Glutamatergic neuron (in vitro differentiated cells): ENCODE measurements around the gene DHRS7. TPM values are rescaled to one million over a fixed set of nuclear protein-coding genes. Genes with fewer than 3 reads are reported as not detected.

Source experiments
- DNase-seq: peaks from one replicate; pipeline ENCODE4 v3.0.0; 2022
- H3K27ac Mint-ChIP-seq: one replicate; pipeline ENCODE4 v1.8.0; 2020; ENCODE audit warnings: mild to moderate bottlenecking, mixed read lengths, inconsistent platforms; ENCODE audit not compliant: unreplicated experiment
- H3K27me3 Mint-ChIP-seq: one replicate; pipeline ENCODE4 v1.8.0; 2020; ENCODE audit warnings: mild to moderate bottlenecking, moderate library complexity, mixed read lengths, inconsistent platforms; ENCODE audit not compliant: unreplicated experiment
- H3K36me3 Mint-ChIP-seq: one replicate; pipeline ENCODE4 v1.8.0; 2020; ENCODE audit warnings: mild to moderate bottlenecking, mixed read lengths, inconsistent platforms; ENCODE audit not compliant: unreplicated experiment
- H3K4me1 Mint-ChIP-seq: one replicate; pipeline ENCODE4 v1.8.0; 2020; ENCODE audit warnings: mild to moderate bottlenecking, low read depth, mixed read lengths, inconsistent platforms; ENCODE audit not compliant: unreplicated experiment
- H3K4me3 Mint-ChIP-seq: one replicate; pipeline ENCODE4 v1.8.0; 2020; ENCODE audit warnings: mild to moderate bottlenecking, mixed read lengths, inconsistent platforms; ENCODE audit not compliant: unreplicated experiment
- H3K9me3 Mint-ChIP-seq: one replicate; pipeline ENCODE4 v1.8.0; 2020; ENCODE audit warnings: mild to moderate bottlenecking, moderate library complexity, mixed read lengths, inconsistent platforms; ENCODE audit not compliant: unreplicated experiment
- total RNA-seq: library from RNA; stranded (reverse); fragmentation: NEBNext Ultra II Directional; extraction: Animal tissue kit (Norgen Biotek cat#: 25700); gene quantifications from one replicate; pipeline ENCODE4 v1.2.1, GENCODE V29; 2021; ENCODE audit not compliant: unreplicated experiment
- TF ChIP-seq, protein P1 (sequence below): fragments of 200-600 bp; sonication (generic); IDR thresholded peaks from one replicate; pipeline ENCODE4 v1.5.0; 2021; ENCODE audit not compliant: partially characterized antibody, unreplicated experiment

Gene DHRS7
- total RNA-seq, 1 donor from 2014 or later, result 74.8 TPM

DNA sequence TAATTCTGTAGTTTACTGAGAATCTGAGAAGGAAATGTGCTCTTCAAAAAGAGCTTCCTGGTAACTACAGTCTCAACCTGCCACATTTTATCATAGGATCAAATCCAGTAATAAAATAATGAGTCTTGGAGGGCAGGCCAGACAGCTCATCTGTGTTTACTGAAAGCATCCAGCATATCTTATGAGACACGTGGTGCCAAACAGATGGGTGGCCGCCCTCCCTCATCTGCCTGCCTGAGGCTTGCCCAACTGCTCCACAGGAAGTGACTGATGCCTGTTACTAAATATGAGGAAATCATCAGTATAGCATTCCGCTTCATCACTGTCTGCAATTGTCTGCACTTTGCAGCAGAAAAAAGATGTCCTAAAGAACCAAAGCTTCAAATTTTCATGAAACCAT lies 13.5 kb downstream of the DHRS7 start:
- Mint-ChIP-seq H3K9me3 (peaks cover 4% of the 10 kb centered on the region), H3K27me3 (peaks cover 2% of the 10 kb centered on the region), H3K36me3 (no peaks in the 10 kb centered on the region), H3K4me3 (peak overlapping the region; percentile 15), H3K27ac (peak overlapping the region; percentile 79), H3K4me1 (peaks cover 9% of the 10 kb centered on the region)
- DNase-seq, result peak; percentile 55
- TF ChIP-seq, protein P1, sequence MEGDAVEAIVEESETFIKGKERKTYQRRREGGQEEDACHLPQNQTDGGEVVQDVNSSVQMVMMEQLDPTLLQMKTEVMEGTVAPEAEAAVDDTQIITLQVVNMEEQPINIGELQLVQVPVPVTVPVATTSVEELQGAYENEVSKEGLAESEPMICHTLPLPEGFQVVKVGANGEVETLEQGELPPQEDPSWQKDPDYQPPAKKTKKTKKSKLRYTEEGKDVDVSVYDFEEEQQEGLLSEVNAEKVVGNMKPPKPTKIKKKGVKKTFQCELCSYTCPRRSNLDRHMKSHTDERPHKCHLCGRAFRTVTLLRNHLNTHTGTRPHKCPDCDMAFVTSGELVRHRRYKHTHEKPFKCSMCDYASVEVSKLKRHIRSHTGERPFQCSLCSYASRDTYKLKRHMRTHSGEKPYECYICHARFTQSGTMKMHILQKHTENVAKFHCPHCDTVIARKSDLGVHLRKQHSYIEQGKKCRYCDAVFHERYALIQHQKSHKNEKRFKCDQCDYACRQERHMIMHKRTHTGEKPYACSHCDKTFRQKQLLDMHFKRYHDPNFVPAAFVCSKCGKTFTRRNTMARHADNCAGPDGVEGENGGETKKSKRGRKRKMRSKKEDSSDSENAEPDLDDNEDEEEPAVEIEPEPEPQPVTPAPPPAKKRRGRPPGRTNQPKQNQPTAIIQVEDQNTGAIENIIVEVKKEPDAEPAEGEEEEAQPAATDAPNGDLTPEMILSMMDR, result no peak

DNA sequence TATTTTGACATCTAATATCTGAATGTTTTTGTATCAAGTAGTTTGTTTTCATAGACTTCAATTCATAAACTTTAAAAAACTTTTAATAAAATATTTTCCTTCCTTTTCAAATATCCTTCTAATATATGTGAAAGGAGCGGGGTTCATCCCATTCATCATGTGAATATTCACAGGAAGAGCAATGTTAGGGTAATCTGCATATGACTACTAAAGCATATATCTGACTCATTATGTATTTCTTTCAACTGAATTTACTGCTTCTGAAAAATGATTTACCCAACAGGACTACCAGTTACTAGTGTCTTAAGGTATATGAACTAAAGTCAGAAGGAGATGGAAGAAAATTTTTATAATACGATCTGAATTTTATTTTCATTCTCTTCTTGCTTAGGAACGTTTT lies 30.5 kb downstream of the DHRS7 start:
- H3K4me1 Mint-ChIP-seq, result no peaks in the 10 kb centered on the region
- H3K36me3 Mint-ChIP-seq, result no peaks in the 10 kb centered on the region
- H3K27ac Mint-ChIP-seq, result no peak overlapping the region
- no peaks in the 10 kb centered on the region for H3K9me3 Mint-ChIP-seq
- TF ChIP-seq, protein P1, result no peak
- no peak overlapping the region for H3K4me3 Mint-ChIP-seq
- no peaks in the 10 kb centered on the region for H3K27me3 Mint-ChIP-seq
- DNase-seq, result no peak

DNA sequence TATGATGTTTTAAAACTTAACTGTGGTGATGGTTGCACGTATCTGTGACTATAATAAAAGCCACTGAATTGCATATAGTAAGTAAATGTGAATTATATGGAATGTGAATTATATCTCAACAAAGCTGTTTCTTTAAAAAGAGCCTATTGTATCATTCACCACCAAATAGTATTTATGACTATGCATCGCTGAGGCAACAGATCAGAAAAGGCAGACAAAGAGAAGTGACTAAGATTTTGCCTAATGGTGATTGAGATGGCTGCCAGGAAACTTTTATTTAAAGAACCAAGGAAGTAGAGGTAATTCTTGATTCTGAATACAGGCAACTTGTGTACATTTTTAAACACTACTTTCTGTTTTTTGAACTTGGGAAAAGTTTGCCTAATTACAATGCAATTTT lies 31.7 kb downstream of the DHRS7 start:
- H3K36me3 Mint-ChIP-seq, result no peaks in the 10 kb centered on the region
- no peaks in the 10 kb centered on the region for H3K27me3 Mint-ChIP-seq

DNA sequence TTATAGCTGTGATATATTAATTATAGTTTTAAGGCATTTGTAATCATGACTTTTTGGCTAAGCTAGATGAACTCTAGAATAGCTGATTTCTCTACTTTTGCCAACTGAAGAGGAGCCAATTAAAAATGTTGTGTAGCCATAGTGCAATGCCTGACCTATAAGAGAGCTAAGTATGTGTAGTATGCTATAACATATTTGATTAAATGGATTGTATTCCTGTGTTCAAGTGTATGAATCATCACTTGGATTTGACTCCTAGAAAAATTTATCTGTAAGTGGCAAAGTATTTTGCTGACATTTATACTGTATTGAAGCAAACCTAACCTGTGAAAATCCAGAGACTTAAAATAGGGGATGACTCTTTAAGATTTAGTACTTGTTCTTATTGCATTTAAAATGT lies 39.3 kb downstream of the DHRS7 start:
- H3K4me3 Mint-ChIP-seq, result no peak overlapping the region
- no peaks in the 10 kb centered on the region for H3K4me1 Mint-ChIP-seq
- DNase-seq, result no peak
- no peak overlapping the region for H3K27ac Mint-ChIP-seq
- H3K27me3 Mint-ChIP-seq, result no peaks in the 10 kb centered on the region
- no peaks in the 10 kb centered on the region for H3K9me3 Mint-ChIP-seq
- H3K36me3 Mint-ChIP-seq, result no peaks in the 10 kb centered on the region
- TF ChIP-seq, protein P1, result no peak

More for the DNA sequence above, 31.7 kb downstream of the DHRS7 start:
- H3K9me3 Mint-ChIP-seq, result no peaks in the 10 kb centered on the region
- no peak overlapping the region for H3K4me3 Mint-ChIP-seq
- no peak for DNase-seq
- H3K4me1 Mint-ChIP-seq, result no peaks in the 10 kb centered on the region
- TF ChIP-seq, protein P1, result no peak
- H3K27ac Mint-ChIP-seq, result no peak overlapping the region

DNA sequence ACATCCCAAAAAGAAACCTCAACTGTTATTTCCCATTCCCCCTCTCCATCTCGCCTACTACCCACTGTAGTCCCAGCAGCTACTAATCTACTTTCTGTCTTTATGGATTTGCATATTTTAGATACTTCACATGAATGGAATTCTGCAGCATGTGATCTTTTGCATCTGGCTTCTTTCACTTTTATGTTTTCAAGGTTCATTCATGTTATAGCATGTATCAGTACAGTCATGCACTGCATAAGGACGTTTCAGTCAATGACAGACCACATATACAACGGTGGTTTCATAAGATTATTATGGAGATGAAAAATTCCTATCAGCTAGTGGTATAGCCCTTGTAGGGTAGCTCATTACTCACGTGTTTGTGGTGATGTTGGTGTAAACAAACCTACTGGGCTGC lies 49.0 kb downstream of the DHRS7 start:
- no peaks in the 10 kb centered on the region for H3K4me1 Mint-ChIP-seq
- no peak for DNase-seq
- peaks cover 6% of the 10 kb centered on the region for H3K27me3 Mint-ChIP-seq
- no peak overlapping the region for H3K4me3 Mint-ChIP-seq
- no peaks in the 10 kb centered on the region for H3K9me3 Mint-ChIP-seq
- no peak overlapping the region for H3K27ac Mint-ChIP-seq
- TF ChIP-seq, protein P1, result no peak
- H3K36me3 Mint-ChIP-seq, result no peaks in the 10 kb centered on the region
